Dendritic cell treated with granulocyte-macrophage colony-stimulating factor and Interleukin-4, amounts not matched to agents 40 ng/mL and 50 ng/mL, for 4 days (primary cell): Measurements from ENCODE around the gene SYT13.

ENCODE experiments used
- H3K27ac Mint-ChIP-seq: one replicate; pipeline ENCODE4 v1.8.0; 2022; ENCODE audit warnings: mild to moderate bottlenecking, mixed read lengths
- H3K27me3 Mint-ChIP-seq: one replicate; pipeline ENCODE4 v1.8.0; 2022; ENCODE audit warnings: mild to moderate bottlenecking, mixed read lengths
- H3K36me3 Mint-ChIP-seq: one replicate; pipeline ENCODE4 v1.8.0; 2022; ENCODE audit warnings: low read depth, mixed read lengths
- H3K4me1 Mint-ChIP-seq: one replicate; pipeline ENCODE4 v1.8.0; 2022; ENCODE audit warnings: low read depth, mixed read lengths
- H3K4me3 Mint-ChIP-seq: one replicate; pipeline ENCODE4 v1.8.0; 2022; ENCODE audit warnings: mild to moderate bottlenecking, moderate library complexity, mixed read lengths
- H3K9me3 Mint-ChIP-seq: one replicate; pipeline ENCODE4 v1.8.0; 2022; ENCODE audit warnings: mixed read lengths
- intact Hi-C: fragments of 100-400 bp; cut with micrococcal nuclease; formaldehyde crosslinking; loops from one replicate; pipeline ENCODE4 v1.15.0; 2022

SYT13 gene

GRCh38 chr11:45285930-45286632 lies at the start of gene SYT13:
SYT13 (minus strand) TSS chr11:45286341; CDS start chr11:45286207, 134 bp downstream.
- H3K4me1 Mint-ChIP-seq, result no peaks in the 10 kb centered on the region
- H3K36me3 Mint-ChIP-seq, result no peaks in the 10 kb centered on the region
- peaks cover 80% of the 10 kb centered on the region for H3K27me3 Mint-ChIP-seq
- intact Hi-C loops, result no loop called here
- no peak within 1 kb of the TSS for H3K27ac Mint-ChIP-seq
- H3K4me3 Mint-ChIP-seq, result no peak within 1 kb of the TSS
- no peaks in the 10 kb centered on the region for H3K9me3 Mint-ChIP-seq

- intact Hi-C loops, result loop anchor here (10.0 kb wide), 1 partner anchor 421 kb away; no protein-coding TSS in a partner anchor
- Mint-ChIP-seq H3K4me3 (no peak overlapping the region), H3K4me1 (peaks cover 10% of the 10 kb centered on the region), H3K9me3 (no peaks in the 10 kb centered on the region), H3K27ac (no peak overlapping the region), H3K36me3 (no peaks in the 10 kb centered on the region), H3K27me3 (peaks cover 14% of the 10 kb centered on the region)
Observed at GRCh38 chr11:45335434-45335833, 49.3 kb upstream of the SYT13 start.

- H3K9me3 Mint-ChIP-seq, result no peaks in the 10 kb centered on the region
Observed at GRCh38 chr11:45334836-45335235, 48.7 kb upstream of the SYT13 start.

GRCh38 chr11:45334410-45334809 lies 48.3 kb upstream of the SYT13 start:
- no peaks in the 10 kb centered on the region for H3K36me3 Mint-ChIP-seq
- peaks cover 12% of the 10 kb centered on the region for H3K27me3 Mint-ChIP-seq
- H3K4me1 Mint-ChIP-seq, result peaks cover under 1% of the 10 kb centered on the region
- H3K9me3 Mint-ChIP-seq, result no peaks in the 10 kb centered on the region
- H3K27ac Mint-ChIP-seq, result no peak overlapping the region
- intact Hi-C loops, result loop anchor here (10.0 kb wide), 1 partner anchor 420 kb away; no protein-coding TSS in a partner anchor
- H3K4me3 Mint-ChIP-seq, result no peak overlapping the region

More at GRCh38 chr11:45334836-45335235, 48.7 kb upstream of the SYT13 start:
- peaks cover 12% of the 10 kb centered on the region for H3K27me3 Mint-ChIP-seq
- no peak overlapping the region for H3K27ac Mint-ChIP-seq
- no peaks in the 10 kb centered on the region for H3K36me3 Mint-ChIP-seq
- peaks cover 4% of the 10 kb centered on the region for H3K4me1 Mint-ChIP-seq
- H3K4me3 Mint-ChIP-seq, result no peak overlapping the region
- intact Hi-C loops, result loop anchor here (10.0 kb wide), 1 partner anchor 420 kb away; no protein-coding TSS in a partner anchor

GRCh38 chr11:45333001-45333971 lies 47.1 kb upstream of the SYT13 start:
- intact Hi-C loops, result loop anchor here (10.0 kb wide), 1 partner anchor 418 kb away; no protein-coding TSS in a partner anchor
- H3K27ac Mint-ChIP-seq, result no peak overlapping the region
- H3K27me3 Mint-ChIP-seq, result peaks cover 15% of the 10 kb centered on the region
- no peaks in the 10 kb centered on the region for H3K4me1 Mint-ChIP-seq
- no peaks in the 10 kb centered on the region for H3K9me3 Mint-ChIP-seq
- H3K36me3 Mint-ChIP-seq, result no peaks in the 10 kb centered on the region
- no peak overlapping the region for H3K4me3 Mint-ChIP-seq

GRCh38 chr11:45332276-45332934 lies 46.3 kb upstream of the SYT13 start:
- H3K4me1 Mint-ChIP-seq, result no peaks in the 10 kb centered on the region
- H3K4me3 Mint-ChIP-seq, result no peak overlapping the region
- intact Hi-C loops, result loop anchor here (1.0 to 10.0 kb wide), 2 partner anchors 222 to 418 kb away; no protein-coding TSS in a partner anchor
- peaks cover 16% of the 10 kb centered on the region for H3K27me3 Mint-ChIP-seq
- no peaks in the 10 kb centered on the region for H3K9me3 Mint-ChIP-seq
- H3K36me3 Mint-ChIP-seq, result no peaks in the 10 kb centered on the region
- H3K27ac Mint-ChIP-seq, result no peak overlapping the region

- no peak overlapping the region for H3K27ac Mint-ChIP-seq
- no peak overlapping the region for H3K4me3 Mint-ChIP-seq
- no peaks in the 10 kb centered on the region for H3K9me3 Mint-ChIP-seq
- peaks cover 16% of the 10 kb centered on the region for H3K27me3 Mint-ChIP-seq
- intact Hi-C loops, result loop anchor here (1.0 to 10.0 kb wide), 2 partner anchors 222 to 417 kb away; no protein-coding TSS in a partner anchor
- no peaks in the 10 kb centered on the region for H3K36me3 Mint-ChIP-seq
- H3K4me1 Mint-ChIP-seq, result no peaks in the 10 kb centered on the region
Observed at GRCh38 chr11:45331839-45332238, 45.7 kb upstream of the SYT13 start.

GRCh38 chr11:45328726-45329125 lies 42.6 kb upstream of the SYT13 start:
- H3K4me1 Mint-ChIP-seq, result no peaks in the 10 kb centered on the region
- no peak overlapping the region for H3K4me3 Mint-ChIP-seq
- peaks cover 12% of the 10 kb centered on the region for H3K27me3 Mint-ChIP-seq
- intact Hi-C loops, result no loop called here
- no peaks in the 10 kb centered on the region for H3K9me3 Mint-ChIP-seq
- no peak overlapping the region for H3K27ac Mint-ChIP-seq
- H3K36me3 Mint-ChIP-seq, result no peaks in the 10 kb centered on the region

- intact Hi-C loops, result no loop called here
- H3K9me3 Mint-ChIP-seq, result no peaks in the 10 kb centered on the region
- H3K27ac Mint-ChIP-seq, result no peak overlapping the region
- H3K4me3 Mint-ChIP-seq, result no peak overlapping the region
- H3K36me3 Mint-ChIP-seq, result no peaks in the 10 kb centered on the region
- peaks cover 6% of the 10 kb centered on the region for H3K27me3 Mint-ChIP-seq
- no peaks in the 10 kb centered on the region for H3K4me1 Mint-ChIP-seq
Observed at GRCh38 chr11:45324459-45324858, 38.3 kb upstream of the SYT13 start.

- intact Hi-C loops, result no loop called here
- H3K36me3 Mint-ChIP-seq, result no peaks in the 10 kb centered on the region
- no peaks in the 10 kb centered on the region for H3K4me1 Mint-ChIP-seq
- no peaks in the 10 kb centered on the region for H3K9me3 Mint-ChIP-seq
- no peak overlapping the region for H3K4me3 Mint-ChIP-seq
- H3K27me3 Mint-ChIP-seq, result peaks cover 4% of the 10 kb centered on the region
- no peak overlapping the region for H3K27ac Mint-ChIP-seq
Observed at GRCh38 chr11:45323601-45324249, 37.6 kb upstream of the SYT13 start.

- Mint-ChIP-seq H3K4me1 (no peaks in the 10 kb centered on the region), H3K27me3 (peaks cover 3% of the 10 kb centered on the region), H3K36me3 (no peaks in the 10 kb centered on the region), H3K4me3 (no peak overlapping the region), H3K27ac (no peak overlapping the region), H3K9me3 (no peaks in the 10 kb centered on the region)
- intact Hi-C loops, result no loop called here
Observed at GRCh38 chr11:45322891-45323600, 36.9 kb upstream of the SYT13 start.

GRCh38 chr11:45322111-45322705 lies 36.1 kb upstream of the SYT13 start:
- Mint-ChIP-seq H3K9me3 (no peaks in the 10 kb centered on the region), H3K4me3 (no peak overlapping the region), H3K27ac (no peak overlapping the region), H3K36me3 (no peaks in the 10 kb centered on the region), H3K27me3 (peaks cover 2% of the 10 kb centered on the region), H3K4me1 (no peaks in the 10 kb centered on the region)
- intact Hi-C loops, result no loop called here
